Activated CD8-positive, alpha-beta memory T cell treated with anti-CD3 and anti-CD28 coated beads for 24 hours (primary cell): ENCODE data around the gene TMEM176A.

Experiments
- DNase-seq: peaks from one replicate; pipeline ENCODE4 v3.0.0-alpha.2; 2020

TMEM176A gene

DNA sequence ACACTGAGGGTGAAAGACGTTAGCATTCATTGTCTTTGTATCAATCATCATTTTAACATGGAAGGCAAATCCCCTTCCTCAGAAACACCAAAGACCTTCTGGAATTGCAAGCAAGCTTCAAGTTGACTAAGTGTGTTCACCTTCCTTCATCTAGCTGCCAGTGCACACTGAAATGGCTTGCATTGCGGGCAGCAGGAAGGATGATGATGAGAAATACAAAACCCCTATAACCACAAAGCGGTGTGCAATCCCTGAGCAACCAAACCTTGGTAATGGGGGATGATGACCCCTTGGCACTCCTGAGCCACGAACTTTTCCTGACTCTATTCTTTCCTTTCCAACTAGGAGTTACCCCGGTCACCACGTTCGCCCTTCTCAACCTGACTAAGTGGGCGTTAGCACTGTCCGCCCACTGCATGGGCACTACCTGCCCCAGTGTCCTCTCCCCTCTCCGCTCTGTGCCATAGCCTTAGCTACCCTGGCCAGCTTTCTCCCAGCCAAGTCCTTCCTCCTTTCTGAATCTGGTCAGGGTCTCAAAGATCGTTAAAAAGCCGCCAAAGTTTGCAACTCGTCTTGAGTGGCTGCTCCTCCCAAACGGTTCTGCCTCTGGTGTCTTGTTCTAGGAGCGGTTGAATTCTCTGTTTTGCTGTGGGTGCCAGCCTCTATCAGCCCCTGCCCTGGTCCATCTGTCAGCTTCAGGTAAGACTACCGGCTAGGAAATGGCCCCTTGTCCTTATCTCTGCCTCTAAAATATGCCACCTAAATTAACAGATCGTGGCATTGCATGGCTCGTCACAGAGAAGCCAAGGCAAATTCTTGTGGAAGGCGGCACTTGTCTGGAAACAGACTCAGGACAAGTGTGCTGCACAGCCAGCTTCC, 51.2 kb downstream of the TMEM176A start:
- peak; percentile 11 for DNase-seq

DNA sequence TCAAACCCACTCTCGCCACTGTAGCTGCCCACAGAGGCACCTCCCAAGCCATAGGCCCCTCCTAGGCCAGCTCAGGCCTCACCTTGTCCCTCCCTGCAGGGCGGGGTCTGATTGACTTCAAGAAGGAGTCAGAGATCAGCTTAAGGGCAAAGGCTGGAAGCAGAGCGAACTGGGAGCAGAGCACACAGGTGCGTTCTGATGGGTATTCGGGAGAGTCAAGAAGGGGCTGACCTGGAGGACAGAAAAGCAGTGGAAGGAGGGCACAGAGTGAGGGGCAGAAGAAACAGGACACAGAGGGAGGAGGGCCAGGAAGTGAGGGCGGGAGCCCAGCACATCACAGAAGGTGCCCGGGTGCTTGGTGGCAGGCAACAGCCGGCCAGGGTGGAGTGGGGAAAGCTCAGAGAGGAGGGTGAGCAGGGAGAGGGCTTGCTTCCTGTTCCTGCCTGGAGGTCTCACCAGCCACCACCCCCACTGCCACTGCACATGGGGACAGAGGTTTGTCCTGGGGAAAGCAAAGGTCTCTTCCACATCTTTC, 51.9 kb downstream of the TMEM176A start, which contains the start of gene AOC1:
TSS of gene AOC1 (plus strand) at position 147 of the 535 bp plus-strand sequence. CDS start 3,954 bp downstream, outside the sequence.
- peak; percentile 38 for DNase-seq

DNA sequence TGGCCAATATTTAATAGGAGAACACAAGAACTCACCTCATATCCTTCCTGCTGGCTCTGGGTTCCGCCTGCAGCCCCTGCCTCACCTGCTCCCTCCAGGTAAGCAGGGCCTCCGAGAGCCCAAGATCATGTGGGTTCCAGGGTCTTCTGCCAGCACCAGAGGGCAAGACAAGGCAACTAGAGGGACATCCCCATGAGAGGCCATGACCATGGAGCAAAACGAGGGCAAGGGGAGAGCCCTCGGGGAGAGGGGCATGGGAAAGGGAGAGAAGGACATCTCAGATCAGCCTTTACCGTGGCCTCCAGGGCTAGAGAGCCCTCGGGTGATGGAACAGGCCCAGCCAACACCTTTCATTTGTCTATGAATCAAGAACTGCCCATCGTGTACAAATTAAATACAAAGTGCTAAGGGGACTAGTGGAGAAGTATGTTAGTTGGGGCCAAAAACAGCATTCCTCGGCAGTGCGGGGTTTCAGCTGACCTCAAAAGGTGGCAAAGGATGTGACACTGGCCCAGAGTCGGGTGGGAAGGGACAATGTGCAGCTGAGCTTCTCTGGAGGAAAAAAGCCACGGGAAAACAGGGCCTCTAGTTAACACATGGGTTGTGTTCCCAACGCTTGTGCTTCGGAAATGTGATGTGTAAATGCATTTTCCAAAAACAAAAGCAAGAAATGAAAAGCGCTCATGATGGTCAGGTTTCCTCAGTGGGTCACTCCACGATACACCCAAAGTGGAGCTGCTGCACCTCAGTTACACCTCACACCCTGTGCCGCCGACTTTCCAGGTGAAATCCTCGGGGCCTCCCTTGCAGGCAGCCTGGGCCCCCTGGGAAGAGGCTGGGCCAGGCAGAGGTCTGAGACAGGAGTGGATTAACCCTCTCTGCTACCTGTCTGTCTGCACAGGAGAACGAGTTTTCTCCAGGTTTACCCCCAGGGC, 53.8 kb downstream of the TMEM176A start:
- peak; percentile 44 for DNase-seq
